Effector CD4-positive, alpha-beta T cell (primary cell): Measurements from ENCODE around the gene ABI2.

Experiments used
- DNase-seq: peaks from one replicate; pipeline ENCODE4 v3.0.0-alpha.2; 2020

Gene ABI2

DNA sequence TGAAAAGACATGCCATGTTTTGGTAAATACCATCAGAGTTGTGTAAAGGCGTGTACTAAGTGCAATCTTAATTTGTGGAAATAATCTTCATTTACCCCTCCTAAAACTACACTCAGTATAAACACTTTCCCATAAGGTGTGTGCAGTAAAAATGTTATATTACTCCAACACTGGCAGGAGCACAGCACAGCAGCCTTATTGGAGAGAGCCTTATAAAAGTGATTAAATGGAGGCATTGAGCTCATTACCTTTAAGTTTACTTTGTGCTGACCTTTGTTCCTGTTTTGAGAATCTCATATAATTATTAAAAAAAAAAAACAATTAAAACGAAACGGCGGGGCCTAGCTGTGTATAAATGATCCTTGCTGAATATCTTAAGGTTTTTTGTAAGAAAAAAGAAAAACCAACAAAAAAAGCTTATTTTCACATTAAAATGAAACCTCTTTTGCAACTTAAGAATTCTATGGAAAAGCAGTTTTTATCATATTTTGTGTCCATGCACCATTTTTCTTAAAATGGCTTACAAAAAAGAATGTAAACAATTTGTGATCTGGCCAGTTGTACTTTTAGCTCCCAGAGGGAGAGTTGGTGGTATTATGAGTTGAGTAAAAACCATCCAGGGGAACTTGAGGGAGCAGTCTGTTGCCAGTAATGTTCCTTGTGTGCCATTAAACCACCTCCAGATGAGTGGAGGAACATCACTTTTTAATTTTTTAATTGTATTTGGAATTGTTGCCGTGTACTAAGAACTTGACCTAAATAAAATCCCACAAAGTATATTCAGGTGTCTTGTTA, 103.4 kb downstream of the ABI2 start:
- DNase-seq: no peak

DNA sequence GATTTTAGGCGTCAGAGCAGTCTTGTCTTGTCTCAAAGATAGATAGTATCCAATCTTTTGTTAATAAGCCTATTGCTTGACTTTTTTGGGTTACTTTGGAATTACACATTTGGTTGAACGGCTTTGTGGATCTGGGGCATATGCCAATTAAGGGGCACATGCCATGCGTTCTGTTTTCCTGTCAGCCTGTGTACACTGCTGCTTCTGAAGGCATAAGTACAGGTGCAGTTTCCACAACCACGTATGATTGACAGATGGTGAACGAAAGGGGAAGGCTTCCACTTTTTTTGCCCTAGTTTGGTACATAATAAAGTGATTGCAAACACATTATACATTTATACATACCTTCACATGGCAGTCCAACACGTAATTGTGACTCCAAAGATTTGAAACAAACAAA, 104.6 kb downstream of the ABI2 start:
- DNase-seq: no peak

DNA sequence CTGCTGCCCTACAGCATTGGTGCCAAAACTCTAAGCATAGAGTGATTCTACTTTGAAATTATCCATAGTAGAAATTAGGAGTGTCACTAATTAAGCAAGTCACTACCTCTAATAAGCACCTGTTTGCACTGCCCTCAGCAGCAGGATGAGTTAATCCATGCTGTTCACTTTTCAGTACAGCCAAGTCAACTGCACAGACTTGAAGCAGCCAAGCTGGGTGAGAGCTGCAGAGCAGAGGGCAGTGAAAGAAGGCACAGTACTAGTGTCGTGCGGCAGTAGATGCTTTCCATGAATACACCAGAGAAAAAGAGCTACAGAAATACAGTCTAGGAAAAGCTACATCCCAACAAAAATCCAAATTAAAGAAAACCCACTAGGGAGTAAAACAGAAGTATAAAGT, 108.3 kb downstream of the ABI2 start:
- no peak for DNase-seq

DNA sequence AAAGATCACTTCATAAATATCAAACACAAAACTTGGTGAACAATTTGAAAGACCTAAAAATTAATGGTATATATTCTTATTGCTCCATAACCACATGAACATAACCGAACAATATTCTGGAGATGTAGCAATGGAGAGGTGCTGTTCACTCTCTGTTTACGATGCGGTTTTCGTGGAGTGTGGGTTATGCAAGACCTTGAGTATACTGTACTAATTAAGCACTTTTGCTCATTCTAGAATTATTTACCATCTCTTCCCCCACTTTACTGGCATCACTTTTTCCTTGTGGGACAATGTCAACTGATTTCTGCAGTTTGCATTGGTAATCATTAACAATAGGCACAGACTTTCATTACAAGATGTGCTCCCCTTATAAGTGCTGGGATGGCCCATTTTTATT, 109.3 kb downstream of the ABI2 start:
- DNase-seq: no peak

DNA sequence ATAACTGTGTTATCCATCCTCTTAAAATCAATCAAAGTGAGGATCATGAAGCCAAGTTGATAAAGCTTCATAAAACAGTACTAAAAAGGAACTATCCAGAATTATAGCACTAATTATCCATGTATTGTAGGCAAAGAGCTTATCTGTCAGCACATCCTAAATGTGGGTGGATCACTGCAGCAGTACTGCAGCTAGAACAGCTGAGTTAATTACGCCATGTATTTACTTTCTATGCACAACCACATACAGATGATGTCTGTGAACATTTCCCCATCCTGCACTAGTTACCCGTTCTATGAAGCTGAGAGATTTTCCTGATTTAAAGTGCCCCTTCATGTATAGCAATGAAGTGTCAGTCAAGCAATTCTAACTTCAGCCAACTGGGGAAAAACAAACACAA, 110.3 kb downstream of the ABI2 start:
- DNase-seq: no peak

DNA sequence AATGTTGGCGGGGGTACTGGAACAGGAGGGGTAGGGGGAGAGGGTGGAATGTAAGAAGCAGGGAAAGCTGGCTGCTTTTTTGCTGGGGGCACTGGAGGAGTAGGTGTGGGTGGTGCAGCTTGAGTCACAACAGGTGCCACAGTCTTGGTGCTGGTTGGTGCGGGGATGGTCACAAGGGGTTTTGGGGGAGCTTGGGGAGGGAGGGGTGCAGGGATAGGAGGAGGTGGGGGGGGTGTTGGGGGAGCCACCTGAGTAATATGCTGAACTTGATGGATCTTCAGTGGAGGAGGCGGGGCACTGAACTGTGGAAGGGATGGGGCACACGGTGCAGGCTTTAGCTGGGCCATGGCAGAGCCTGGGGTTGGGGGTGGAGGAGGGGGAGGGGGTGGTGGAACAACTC, 112.5 kb downstream of the ABI2 start:
- DNase-seq: no peak

DNA sequence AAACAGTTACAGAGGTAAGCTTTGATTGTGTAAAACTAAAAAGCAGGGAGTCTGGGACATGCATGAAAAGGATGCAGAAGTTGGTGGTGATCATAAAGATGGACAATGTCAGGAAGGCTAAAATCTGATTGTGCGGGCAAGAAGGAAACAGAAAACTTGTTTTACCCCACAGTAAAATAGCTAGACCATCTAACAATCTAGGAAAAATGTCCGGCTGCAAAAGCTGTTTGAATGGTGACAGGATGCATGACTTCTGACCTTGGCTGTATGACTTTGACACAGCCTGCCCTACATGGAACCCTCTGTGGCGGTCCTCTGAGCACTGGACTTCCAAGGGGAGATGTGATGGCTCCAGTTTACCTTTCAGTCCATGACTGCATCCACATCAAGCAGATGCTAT, 113.3 kb downstream of the ABI2 start:
- no peak for DNase-seq

DNA sequence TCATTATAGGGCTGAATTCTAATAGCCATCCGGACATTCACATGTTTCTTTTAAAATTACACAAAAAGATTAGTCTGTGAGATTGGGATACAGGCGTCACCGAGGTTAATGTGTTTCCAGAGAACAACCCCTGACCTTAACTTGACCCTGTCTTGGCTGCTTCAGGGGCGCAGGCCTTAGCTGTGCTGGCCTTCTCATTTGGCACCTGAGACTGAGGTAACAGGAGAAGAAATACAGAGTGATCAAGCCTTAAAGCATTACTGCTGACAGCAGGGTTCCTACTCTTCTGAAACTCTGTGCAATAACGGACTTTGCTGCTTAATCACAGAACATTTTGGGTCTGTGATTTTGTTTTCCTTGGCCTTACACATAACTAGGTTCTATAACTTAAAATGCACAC, 114.3 kb downstream of the ABI2 start:
- no peak for DNase-seq

DNA sequence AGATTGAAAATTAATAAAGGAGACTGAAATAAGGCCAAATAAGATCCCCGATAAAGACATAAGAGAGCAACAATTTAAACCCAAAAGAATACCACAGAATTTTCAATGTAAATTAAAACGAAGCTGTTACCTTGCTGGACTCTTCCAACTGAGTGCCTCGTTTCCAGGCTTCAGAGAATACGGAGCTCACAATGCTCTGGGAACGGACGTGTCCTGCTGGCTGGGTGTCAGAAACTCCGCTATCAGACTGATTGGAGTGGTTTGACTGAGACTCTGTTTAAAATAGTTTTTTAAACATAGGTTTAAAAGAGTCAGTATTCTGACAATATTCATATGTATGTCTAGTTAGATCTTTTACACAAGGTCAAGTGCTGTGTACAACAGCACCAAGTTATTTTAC, 116.5 kb downstream of the ABI2 start:
- DNase-seq: no peak

DNA sequence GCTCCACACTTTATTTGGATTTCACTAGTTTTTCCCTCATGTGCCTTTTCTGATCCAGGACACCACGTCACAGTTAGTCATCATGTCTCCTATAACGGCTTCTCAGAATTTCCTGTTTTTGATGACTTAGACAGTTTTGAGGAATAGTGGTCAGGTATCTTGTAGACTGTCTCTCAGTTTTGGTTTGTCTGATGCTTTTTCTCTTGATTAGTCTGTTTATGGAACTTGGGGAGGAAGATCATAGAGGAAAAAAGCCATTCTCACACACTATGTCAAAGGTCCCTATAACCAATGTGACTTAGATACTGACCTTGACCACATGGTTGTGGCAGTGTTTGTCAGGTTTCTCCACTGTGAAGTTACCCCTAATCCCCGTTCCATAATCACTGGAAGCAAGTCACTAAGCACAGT, 117.9 kb downstream of the ABI2 start:
- no peak for DNase-seq

DNA sequence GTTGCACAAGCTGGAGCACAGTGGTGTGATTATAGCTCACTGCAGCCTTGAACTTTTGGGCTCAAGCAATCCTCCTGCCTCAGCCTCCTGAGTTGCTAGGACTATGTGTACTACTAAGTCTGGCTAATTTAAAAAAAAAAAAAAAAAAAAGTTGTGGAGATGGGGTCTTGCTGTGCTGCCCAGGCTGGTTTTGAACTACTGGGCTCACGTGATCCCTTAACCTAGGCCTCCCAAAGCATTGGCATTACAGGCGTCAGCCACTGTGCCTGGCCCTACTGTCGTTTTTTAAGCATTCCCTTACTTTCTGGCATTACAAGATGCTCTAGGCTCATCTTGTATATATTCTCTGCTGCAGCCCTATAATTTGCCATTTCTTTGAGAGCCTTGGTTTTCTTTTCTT, 118.6 kb downstream of the ABI2 start:
- no peak for DNase-seq

DNA sequence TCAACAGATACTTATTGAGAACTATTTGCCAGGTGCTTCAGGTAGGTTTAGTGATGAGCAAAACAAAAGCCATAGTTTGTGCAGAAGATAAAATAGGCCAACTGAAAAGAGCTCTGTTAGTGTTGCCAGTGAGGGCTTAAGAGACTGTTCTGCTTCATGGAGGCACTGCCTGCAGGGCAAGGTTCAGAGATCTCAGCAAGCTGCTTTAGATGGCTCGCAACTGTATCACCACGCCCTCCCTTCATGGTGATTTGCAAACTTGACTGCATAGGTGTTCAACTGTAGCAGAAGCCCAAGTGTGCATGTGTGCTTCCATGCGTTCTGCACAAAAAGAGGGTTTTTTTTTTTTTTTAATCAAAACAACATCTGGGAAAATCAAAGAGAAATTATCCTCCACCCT, 122.4 kb downstream of the ABI2 start:
- DNase-seq: no peak

DNA sequence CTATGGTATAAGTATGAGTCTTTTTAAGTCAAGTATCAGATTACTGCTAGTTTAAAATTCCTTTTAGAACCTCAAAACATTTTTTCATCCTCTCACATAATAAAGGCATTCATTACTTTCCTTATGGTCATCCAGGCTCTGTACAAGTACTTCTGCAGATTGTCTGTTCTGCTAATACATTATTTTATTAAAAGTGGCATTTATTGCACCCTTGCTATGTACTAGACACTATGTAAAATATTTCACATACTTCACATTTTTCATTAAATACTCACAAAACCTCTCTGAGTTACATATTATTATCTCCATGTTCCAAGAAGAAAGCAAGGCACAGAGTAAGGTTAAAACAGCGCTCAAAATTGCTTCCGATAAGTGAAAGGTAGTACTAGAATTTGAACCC, 122.8 kb downstream of the ABI2 start:
- DNase-seq: no peak

DNA sequence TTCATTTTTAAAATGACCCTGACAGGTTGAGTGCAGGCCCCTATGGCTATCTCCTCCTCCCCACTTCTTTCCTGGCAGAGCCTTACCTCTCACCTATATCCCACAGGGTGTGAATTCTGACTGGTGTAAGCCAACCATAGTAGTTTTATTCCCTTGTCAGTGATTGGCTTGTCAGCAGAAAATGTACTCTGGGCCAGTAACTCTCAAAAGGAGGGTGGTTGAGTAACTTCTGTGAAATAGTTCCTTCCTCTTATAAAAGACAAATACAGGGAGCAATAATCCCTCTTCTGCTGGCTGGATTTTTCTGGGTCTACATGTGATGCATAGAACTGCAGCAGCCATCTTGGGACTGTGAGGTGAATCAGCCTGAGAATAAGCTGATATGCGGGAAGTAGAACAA, 123.5 kb downstream of the ABI2 start:
- no peak for DNase-seq

DNA sequence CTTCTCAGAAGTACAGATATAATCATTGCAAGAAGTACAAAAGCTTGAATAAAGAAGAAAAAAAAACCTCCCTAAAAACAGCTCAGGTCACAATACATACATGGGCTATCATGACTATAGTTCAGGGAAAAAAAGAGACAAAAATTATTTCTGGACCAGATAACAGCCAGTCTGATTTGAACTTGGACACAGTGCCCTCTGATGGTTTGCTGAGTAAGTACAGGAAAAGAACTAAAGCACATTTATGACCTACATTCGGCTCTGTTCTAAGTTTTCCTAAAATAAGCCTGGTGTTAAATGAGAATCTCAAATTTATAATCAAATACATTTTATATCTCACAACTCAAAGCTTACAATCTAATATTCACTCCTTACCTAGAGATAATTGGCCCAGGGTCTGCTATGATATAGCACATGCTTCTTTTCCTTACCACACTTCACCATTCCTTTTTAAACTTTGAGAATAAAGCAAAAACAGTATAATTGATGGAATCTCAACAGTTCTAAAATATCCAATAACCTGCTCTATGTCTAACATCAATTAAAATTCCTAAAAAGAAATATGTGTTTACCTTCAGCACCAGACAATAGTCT, 125.8 kb downstream of the ABI2 start:
- DNase-seq: peak; percentile 8

DNA sequence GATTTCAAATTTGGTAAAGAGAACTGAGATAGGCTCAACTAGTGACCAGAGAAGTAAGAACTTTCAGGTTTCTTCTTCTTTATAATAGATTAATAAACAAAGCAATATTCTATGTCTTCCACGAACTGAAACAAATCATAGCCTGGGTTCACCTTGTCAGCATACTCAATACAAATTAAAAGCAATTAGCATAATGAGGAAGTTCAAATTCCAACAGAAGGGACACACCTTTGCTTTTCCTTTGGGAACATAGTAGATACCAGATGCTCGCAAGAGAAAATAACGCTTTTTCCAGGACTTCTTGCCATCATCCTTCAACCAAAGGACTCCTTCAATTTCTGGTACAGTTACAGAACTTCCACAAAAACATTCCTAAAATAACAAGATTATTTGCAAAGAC, 127.0 kb downstream of the ABI2 start:
- no peak for DNase-seq

DNA sequence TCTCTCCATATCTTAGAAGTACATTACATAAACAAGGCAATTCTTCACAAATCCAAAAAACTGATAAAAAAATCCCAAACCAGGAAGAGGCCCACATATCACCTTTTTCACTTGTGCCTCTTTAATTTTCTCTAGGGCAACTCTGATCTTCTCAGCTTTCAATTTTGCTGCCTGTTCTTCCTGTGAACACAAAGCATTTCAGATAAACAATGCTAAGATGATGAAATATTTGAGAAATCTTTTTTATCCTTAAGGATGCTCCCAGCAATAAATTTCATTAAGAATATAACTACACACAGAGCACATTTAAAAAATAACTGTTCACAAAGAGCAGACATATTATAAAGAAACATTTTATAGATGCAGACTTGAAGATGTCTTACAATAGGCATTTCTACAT, 133.6 kb downstream of the ABI2 start:
- DNase-seq: no peak

DNA sequence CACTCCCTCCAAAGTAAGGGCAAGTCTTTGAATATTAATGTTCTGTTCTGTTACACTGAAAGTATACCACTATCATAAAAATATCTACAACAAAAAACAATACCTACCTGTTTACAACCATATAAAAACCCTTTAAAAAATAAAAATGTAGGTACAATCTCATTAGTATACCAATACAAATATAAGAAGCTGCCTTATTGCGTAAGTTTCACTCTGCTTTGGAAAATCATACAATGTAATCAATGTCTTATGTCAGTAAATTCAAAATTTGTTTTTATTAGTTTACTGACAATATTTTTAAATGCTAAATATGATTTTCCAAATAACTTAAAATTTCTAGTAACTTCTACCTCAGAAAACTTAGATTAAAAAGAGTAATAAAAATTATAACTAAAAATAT, 134.1 kb downstream of the ABI2 start:
- no peak for DNase-seq

DNA sequence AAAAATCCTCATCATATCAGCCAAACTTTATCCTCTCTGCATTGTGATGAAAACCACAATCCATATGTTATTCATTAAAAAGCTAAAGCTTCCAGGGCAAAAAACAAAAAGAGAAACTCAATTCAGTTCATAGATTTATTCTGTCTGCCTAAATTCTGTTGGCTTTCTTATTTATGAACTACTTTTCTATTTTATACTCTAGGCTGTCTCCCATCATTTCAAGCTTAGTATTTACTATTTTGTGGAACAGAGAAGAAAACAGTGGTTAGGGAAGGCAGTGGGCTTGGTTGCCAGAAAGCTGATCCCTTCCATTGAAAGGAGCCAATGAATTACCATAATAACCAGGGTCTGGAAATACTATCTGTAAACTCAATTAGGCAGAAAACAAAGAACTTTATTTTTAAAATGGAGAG, 135.1 kb downstream of the ABI2 start:
- no peak for DNase-seq

DNA sequence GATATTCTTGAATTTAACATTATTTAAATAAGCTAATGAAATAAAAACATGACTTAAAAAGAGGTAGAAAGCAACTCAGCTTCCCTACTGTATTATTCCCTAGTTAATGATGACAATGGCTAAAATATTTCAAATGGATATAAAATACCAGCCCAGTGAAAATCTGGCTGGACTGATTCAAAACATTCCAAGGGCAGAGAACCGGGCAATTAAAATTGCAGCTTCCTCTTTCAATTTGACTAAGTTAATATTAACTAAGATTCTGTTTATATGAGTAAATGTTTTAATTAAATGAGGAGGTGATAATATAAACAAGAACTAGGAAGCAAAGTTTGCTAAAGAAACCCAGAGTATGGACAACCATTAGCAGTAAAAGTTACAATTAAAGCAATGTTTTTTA, 141.4 kb downstream of the ABI2 start:
- no peak for DNase-seq

DNA sequence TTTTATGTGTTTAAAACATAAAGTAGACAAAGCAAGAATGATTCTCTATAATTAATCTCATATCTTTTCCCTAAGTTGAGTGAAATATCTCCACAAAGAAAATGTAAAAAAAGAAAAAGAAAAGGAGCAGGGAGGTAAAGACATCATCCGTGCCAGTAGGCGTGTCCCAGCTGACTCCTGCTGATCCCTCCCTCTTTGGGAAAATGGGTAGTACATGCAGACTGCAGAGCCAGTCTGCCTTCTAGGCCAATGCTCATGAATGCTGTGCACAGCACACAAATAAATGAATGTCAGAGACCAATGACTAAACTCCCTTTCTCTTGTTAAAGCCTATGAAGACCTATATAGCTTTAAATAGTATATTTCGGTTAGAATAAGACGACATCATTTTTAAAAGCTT, 142.2 kb downstream of the ABI2 start:
- no peak for DNase-seq

DNA sequence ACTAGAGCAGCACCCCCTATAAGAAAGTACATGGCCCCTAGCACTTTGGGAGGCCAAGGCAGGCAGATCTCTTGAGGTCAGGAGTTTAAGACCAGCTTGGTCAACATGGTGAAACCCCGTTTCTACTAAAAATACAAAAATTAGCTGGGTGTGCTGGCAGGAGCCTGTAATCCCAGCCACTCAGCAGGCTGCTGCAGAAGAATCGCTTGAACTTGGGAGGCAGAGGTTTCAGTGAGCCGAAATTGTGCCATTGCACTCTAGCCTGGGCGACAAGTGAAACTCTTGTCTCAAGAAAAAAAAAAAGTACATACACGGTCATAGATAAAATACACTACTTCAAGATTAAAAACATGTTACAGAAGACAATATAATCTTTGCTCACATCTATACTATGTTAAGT, 143.1 kb downstream of the ABI2 start:
- DNase-seq: no peak

DNA sequence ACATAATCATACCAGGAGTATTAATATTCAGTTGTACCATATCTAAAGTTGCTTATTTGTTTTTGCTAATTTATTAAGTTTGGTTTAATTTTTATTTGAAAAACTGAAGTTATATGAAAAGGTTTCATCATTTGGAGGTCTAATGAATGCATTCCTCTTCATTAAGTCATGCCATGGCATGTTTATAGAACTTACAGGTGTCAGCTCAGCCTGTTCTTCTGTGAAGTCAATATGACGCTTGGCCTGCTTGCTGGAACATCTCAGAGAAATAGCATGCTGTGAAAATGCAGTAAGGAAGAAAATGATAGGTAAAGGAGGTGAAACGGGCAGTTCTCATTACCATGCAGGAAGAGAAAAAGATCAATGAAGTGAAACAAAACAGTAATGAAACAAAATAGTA, 148.7 kb downstream of the ABI2 start:
- no peak for DNase-seq

DNA sequence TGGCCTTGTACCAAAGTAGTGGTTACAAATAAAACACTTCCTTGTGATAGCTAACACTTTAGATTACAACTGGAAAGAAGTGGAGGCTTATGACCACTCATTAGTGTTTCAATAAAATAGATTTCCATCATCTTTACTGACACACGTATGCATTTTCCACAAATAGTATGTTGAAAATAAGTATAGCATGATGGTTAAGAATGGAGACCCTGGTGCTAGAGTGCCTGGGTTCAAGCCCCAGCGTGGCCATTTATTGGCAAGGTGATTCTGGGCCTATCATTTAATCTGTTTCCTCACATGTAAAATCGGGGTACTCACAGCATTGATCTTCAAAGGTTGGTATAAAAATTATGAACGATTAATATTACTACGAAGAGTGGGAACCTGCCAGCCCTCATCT, 152.4 kb downstream of the ABI2 start:
- DNase-seq: no peak
